Gastrocnemius medialis (tissue), 4 donors: ENCODE results near the gene ELL2. TPM values are rescaled to one million over a fixed set of nuclear protein-coding genes. Genes with fewer than 3 reads are reported as not detected.
A peak's percentile ranks its signal among the peaks of the same experiment; 100 is the strongest.

Experiments used
- ATAC-seq, 2 donors: fragments of 150-250 bp; one replicate each; pipeline ENCODE4 v1.9.1; 2016
- DNase-seq, 2 donors: peaks; one replicate each; pipeline ENCODE4 v3.0.0-alpha.2; 2019
- H3K27ac ChIP-seq, 4 donors: fragments of 200-600 bp; sonication (generic); 1 replicate in 1 of 4; 2 replicates in 3 of 4; pipeline ENCODE4 v1.5.1; 2016 to 2018; ENCODE audit warnings: mild to moderate bottlenecking in 2 of 4, moderate library complexity in 1 of 4
- H3K27me3 ChIP-seq, 3 donors: fragments of 200-600 bp; sonication (generic) in 2 of 3; 1 replicate in 1 of 3; 2 replicates in 2 of 3; pipeline versions ENCODE4 v1.5.1 to v1.6.0; 2016 to 2019; ENCODE audit warnings: mild to moderate bottlenecking in 1 of 3, moderate library complexity in 1 of 3
- H3K36me3 ChIP-seq, 2 donors: fragments of 200-600 bp; sonication (generic) in 1 of 2; one replicate each; pipeline ENCODE4 v1.5.1; 2017 to 2018
- H3K4me1 ChIP-seq, 2 donors: fragments of 200-600 bp; sonication (generic) in 1 of 2; one replicate each; pipeline ENCODE4 v1.5.1; 2016 to 2017; ENCODE audit warnings: mild to moderate bottlenecking in 2 of 2
- H3K4me3 ChIP-seq, 4 donors: fragments of 200-600 bp; sonication (generic) in 3 of 4; 1 replicate in 1 of 4; 2 replicates in 3 of 4; pipeline ENCODE4 v1.5.1; 2016 to 2019; ENCODE audit warnings: mild to moderate bottlenecking in 2 of 4
- H3K9me3 ChIP-seq, 3 donors: fragments of 200-600 bp; sonication (generic) in 2 of 3; 1 replicate in 1 of 3; 2 replicates in 2 of 3; pipeline ENCODE4 v1.5.1; 2016 to 2019
- CTCF ChIP-seq, 5 experiments: fragments of 450-650 bp in 3 of 5; fragments of 200-600 bp in 2 of 5; sonication (generic) in 2 of 5; IDR thresholded peaks in 4 of 5; conservative IDR thresholded peaks in 1 of 5; 1 replicate in 4 of 5; 2 replicates in 1 of 5; pipeline ENCODE4 v1.5.1; 2016 to 2019; ENCODE audit warnings: antibody characterized with exemption in 5 of 5, mild to moderate bottlenecking in 3 of 5, moderate library complexity in 3 of 5
- POLR2A ChIP-seq, 2 donors: fragments of 450-650 bp; IDR thresholded peaks; one replicate each; pipeline ENCODE4 v1.6.1; 2017; ENCODE audit warnings: antibody characterized with exemption in 2 of 2, mild to moderate bottlenecking in 2 of 2, moderate library complexity in 2 of 2
- in situ Hi-C, 4 donors: fragments of 200-750 bp; cut with MboI; loops; one replicate each; pipeline versions ENCODE4 v1.15.0 to v1.8.0; 2017; ENCODE audit warnings: low sequenced_read_pairs in 4 of 4
- intact Hi-C: fragments of 100-400 bp; cut with DNase I; formaldehyde crosslinking; loops from one replicate; pipeline ENCODE4 v1.15.1; 2023; ENCODE audit warnings: low total_unique reads
- total RNA-seq, 4 donors: library from RNA; depleted of rRNA; stranded (reverse); fragments of >200 nt; gene quantifications; one replicate each; pipeline versions ENCODE4 v1.1.0 to v1.2.3, GENCODE V29; 2016

Gene ELL2
- total RNA-seq, 4 donors from 2014 or later = 35.2 to 64.5 (median 42.9) TPM

- H3K4me3 ChIP-seq = peak overlapping the region; percentile 76 to 97 (median 89)
- peak; percentile 60 to 76 for DNase-seq
- no peaks in the 10 kb centered on the region for H3K27me3 ChIP-seq
- H3K9me3 ChIP-seq = no peaks in the 10 kb centered on the region
- ATAC-seq = peak; percentile 70 to 75
- TF ChIP-seq POLR2A (IDR thresholded peaks at IDR 0.05) (peak in 1 of 2 donors; percentile 25), CTCF (IDR thresholded peaks at IDR 0.05 in 4 of 5, conservative IDR thresholded peaks at IDR 0.05 in 1 of 5) (peak; percentile 62 to 92 (median 89))
- H3K27ac ChIP-seq = peak overlapping the region; percentile 91 to 99 (median 98)
- in situ Hi-C loops = loop anchor here (5.0 to 25.0 kb wide), 6 partner anchors 104 to 651 kb away; partner anchors contain the start of gene RFESD (in 2 of the 4)
- no peaks in the 10 kb centered on the region for H3K36me3 ChIP-seq
- peaks cover 26 to 35% of the 10 kb centered on the region in 2 donors for H3K4me1 ChIP-seq
- intact Hi-C loops = loop anchor here (1.0 to 10.0 kb wide), 5 partner anchors 102 to 284 kb away; partner anchors contain the start of gene RHOBTB3
Observed at GRCh38 chr5:95960667-95961616, 709 bp downstream of the ELL2 start.

DNA sequence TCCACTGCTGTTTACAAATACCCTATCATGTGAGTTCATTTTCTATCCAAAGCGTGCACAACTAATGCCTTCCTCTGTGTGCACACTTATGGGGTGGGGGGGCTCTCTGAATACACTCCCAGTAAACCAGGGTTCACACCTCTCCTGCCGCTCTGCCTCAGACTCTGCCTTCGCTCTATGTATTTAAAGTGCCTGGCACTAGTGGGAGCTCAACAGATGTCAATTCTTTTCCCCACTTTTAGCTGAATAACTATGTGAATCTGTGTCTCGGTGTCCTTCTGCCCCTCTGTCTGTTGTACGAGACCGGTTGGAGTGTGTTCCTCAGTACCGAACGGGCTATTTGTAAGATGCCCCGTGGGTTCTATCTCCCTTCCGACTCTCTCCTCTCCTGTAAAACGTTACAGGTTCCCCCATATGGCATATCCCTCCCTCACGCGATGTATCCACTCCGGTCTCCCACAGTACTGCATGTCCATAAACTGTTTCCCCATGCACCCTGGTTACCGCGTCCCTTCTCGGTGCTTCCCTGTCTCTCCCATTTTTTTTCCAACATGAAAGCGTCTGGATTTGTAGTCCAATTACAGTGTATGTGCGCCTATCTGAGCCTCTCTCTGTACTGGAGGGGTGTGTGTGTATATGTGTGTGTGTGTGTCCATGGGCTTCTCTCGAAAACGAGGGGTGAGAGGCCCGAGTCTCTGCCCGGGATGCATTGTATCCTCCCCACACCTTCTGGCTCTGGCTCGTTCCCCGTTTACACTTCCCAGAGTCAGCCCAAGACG is 1.6 kb downstream of the ELL2 start:
- H3K27ac ChIP-seq = peak overlapping the region; percentile 91 to 99 (median 98)
- no peaks in the 10 kb centered on the region for H3K9me3 ChIP-seq
- H3K36me3 ChIP-seq = no peaks in the 10 kb centered on the region
- intact Hi-C loops = loop anchor here (5.0 to 10.0 kb wide), 6 partner anchors 43 to 702 kb away; partner anchors contain the start of genes CAST and RHOBTB3
- DNase-seq = no peak
- in situ Hi-C loops = loop anchor here (5.0 to 25.0 kb wide), 7 partner anchors 103 to 652 kb away; partner anchors contain the start of gene RFESD (in 2 of the 4)
- TF ChIP-seq CTCF (IDR thresholded peaks at IDR 0.05 in 4 of 5, conservative IDR thresholded peaks at IDR 0.05 in 1 of 5) = no peak
- TF ChIP-seq POLR2A (IDR thresholded peaks at IDR 0.05) = no peak
- ATAC-seq = no peak
- H3K4me1 ChIP-seq = peaks cover 35 to 42% of the 10 kb centered on the region in 2 donors
- no peaks in the 10 kb centered on the region for H3K27me3 ChIP-seq
- peak overlapping the region; percentile 76 to 97 (median 89) for H3K4me3 ChIP-seq

GRCh38 chr5:95959051-95959887 is 2.4 kb downstream of the ELL2 start:
- intact Hi-C loops = loop anchor here (5.0 kb wide), 2 partner anchors 42 to 703 kb away; partner anchors contain the start of gene CAST
- no peak for ATAC-seq
- no peaks in the 10 kb centered on the region for H3K9me3 ChIP-seq
- H3K36me3 ChIP-seq = no peaks in the 10 kb centered on the region
- peak overlapping the region in 2 of 4 donors; percentile 96 to 99 for H3K27ac ChIP-seq
- in situ Hi-C loops = loop anchor here (10.0 to 25.0 kb wide), 4 partner anchors 174 to 653 kb away; partner anchors contain the start of gene RFESD (in 2 of the 4)
- TF ChIP-seq CTCF (IDR thresholded peaks at IDR 0.05 in 4 of 5, conservative IDR thresholded peaks at IDR 0.05 in 1 of 5) = no peak
- TF ChIP-seq POLR2A (IDR thresholded peaks at IDR 0.05) = no peak
- H3K4me3 ChIP-seq = peak overlapping the region; percentile 76 to 97 (median 89)
- no peaks in the 10 kb centered on the region for H3K27me3 ChIP-seq
- no peak for DNase-seq
- peaks cover 35 to 42% of the 10 kb centered on the region in 2 donors for H3K4me1 ChIP-seq
